ENCODE data around the gene ITPRID2. TPM values are rescaled to one million over a fixed set of nuclear protein-coding genes. Genes with fewer than 3 reads are reported as not detected.

ITPRID2 gene
- 54.9 and 58.3 TPM in 2 replicates for total RNA-seq

GRCh38 chr2:181891258-181891965, at the start of gene ITPRID2:
ITPRID2 (plus strand) TSS chr2:181891730; CDS start chr2:181892067, 337 bp downstream.
- intact Hi-C loops (cut with micrococcal nuclease): loop anchor here (1.0 to 10.0 kb wide), 3 partner anchors 100 to 1887 kb away; partner anchors contain the start of gene CWC22

DNA sequence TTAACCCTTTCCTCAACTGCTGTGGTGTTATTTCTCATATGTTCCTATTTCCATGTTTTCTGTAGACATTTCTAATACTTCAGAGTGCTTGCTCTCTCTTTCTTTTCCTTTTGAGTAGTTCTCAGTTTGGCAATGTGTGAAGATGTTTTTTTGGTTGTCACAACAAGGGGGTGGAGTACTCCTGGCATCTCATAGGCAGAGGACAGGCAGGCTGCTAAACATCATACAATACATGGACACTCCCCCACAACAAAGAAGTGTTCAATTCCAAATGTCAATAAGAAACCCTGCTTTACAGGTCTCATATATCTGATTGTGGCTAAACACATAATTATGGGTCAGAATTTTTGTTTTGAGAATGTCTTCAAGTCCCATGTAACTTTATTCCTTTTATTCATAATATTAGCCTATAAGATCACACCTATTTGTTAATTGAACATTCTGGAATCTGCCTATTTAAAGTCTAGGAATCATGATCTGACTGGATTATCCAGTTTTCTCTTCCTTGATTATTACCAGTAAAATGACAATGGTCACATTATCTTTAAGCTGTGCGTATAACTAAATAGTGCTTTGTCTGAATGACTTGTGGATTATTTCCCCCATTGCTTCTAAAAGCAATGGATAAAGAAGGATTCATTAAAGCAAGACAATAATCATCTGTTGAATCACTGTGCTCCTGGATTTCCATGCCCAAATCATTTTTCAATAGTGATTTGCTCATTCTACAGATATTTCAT, 46.8 kb upstream of the ITPRID2 start:
- intact Hi-C loops (cut with micrococcal nuclease): no loop called here

DNA sequence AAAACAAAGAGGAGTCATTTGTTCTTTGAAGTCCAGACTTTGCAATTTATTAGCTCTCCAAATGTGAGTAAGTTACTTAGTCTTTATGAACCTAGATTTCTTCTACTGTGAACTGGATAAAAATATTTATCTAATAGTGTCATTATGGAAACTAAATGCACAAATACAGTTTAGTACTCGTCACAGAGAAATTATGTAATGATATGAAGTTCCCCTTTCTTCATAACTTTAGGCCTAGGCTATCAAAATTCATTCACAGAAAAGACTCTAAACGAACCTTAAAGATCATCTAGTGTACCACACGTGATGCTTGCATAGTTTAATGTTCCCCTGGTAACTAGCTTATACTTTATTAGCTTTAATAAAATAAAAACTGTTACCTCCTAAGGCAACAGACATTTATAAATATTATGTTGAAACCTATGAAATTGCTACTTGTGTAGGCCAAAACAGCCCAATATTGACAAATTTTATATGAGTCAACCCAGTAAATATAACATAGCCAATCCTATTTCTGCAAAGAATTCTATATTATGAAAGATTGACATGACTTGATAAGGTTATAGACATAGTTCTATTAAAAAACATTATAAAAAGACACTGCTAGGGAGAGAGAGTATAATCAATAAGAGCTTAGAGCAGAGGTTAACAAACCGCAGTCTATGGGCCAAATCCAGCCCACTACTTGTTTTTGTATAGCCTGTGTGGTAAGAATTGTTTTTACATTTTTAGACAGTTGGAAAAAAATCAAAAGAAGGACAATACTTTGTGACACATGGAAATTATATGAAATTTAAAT, 44.9 kb upstream of the ITPRID2 start:
- intact Hi-C loops (cut with micrococcal nuclease): no loop called here

DNA sequence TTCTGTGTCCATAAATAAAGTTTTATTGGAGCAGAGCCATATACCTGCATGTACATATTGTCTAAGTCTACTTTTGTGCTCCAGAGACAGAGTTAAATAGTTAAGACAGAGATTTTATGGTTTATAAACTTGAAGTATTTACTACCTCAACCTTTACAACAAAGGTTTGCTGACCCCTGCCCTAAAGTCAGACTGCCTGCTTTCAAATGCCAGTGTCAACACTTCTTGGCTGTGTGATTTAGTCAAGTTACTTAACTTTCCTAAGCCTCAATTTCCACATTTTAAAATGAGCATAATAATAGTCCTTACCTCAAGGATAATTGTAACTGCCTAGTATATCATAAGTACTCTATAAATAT, 44.4 kb upstream of the ITPRID2 start:
- intact Hi-C loops (cut with micrococcal nuclease): no loop called here

GRCh38 chr2:181847702-181848101, 43.8 kb upstream of the ITPRID2 start:
- intact Hi-C loops (cut with micrococcal nuclease): no loop called here

DNA sequence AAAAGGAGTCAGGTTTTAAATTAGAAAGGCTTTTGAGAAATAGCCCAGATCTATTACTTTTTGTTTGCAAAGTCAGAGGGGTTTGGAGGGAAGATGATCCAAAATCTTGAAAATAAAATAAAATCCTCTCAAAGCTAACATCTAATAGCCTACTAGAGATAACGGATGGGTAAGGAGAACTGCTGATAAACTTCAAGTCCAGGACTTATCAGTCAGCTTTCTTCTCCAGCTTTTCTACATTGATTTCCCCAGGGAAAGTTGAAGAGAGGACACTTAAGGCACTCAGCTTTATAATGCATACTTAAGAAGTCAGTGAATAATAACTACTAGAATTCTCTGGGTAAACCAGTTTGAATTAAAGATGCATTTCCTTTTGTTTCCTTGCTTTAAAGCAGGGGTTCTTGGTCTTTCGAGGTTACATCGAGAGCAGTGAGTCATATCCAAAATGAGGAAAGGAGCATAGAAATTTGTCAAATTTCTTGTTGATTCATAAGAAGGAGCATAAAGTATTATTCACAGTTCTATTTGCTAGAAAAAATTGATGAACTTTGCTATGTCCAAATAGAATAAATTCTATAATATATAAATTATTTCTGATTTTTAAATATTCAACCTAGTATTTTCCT, 43.2 kb upstream of the ITPRID2 start:
- intact Hi-C loops (cut with micrococcal nuclease): no loop called here

GRCh38 chr2:181849601-181850000, 41.9 kb upstream of the ITPRID2 start:
- intact Hi-C loops (cut with micrococcal nuclease): no loop called here

- intact Hi-C loops (cut with micrococcal nuclease): no loop called here
Observed at GRCh38 chr2:181850936-181851560, 40.5 kb upstream of the ITPRID2 start.

- intact Hi-C loops (cut with micrococcal nuclease): no loop called here
Observed at GRCh38 chr2:181851726-181852125, 39.8 kb upstream of the ITPRID2 start.

DNA sequence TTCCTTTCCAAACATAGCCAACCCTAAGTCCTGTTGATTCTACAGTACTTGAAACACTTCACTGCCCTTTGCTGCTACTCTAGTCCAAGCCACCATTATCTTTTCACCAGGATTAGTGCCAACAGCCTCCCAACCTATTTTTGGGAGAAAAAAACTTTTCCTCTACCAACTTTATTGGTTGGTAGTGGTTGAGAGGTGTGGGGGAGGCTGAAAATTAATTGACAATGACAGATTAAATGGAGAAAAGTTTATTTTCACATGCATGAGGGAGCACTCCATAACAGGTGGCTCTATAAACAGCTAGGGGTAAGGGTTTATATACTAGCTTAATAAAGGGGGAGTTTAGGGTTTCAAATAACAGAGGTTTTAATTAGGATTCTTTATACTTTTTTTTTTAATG, 37.8 kb upstream of the ITPRID2 start:
- intact Hi-C loops (cut with micrococcal nuclease): no loop called here

GRCh38 chr2:181857483-181857882, 34.0 kb upstream of the ITPRID2 start:
- intact Hi-C loops (cut with micrococcal nuclease): no loop called here

DNA sequence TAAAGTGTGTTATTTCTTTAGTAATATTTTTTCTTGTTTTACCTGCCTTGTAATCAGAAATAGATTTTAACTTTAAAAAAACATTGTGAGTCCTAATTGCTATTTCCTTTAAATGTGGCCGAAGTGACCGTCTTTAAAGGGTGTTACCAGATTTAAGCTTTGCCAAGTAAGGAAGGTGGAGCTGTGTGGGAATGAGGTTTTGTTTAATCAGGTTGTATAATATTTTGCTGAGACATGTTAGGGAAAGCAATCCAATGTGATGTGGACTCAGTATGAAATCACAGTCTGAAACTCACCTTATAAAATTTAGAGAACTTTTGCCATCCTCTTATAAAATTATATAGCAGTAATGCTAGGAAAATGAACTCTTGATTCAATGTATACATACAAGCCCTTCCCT, 32.9 kb upstream of the ITPRID2 start:
- intact Hi-C loops (cut with micrococcal nuclease): no loop called here

GRCh38 chr2:181859123-181859522, 32.4 kb upstream of the ITPRID2 start:
- intact Hi-C loops (cut with micrococcal nuclease): no loop called here

DNA sequence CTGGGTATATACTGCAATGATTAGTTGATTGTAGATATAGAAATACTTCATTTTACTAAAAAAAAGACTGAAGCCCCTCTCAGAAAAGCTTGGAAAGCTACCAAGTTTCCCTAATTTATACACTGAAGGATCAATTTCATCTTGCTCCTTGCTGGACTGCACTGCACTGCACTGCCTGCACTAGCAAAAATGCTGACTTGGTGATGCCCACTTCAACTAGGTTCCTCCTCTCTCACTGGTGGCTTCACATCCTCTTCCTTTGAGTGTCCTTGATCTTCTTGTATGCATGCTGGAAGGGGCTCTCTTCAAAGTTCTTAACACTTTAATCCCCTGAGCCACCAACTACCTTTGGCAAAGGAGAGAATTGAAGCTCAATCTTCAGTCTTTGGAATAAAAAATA, 31.7 kb upstream of the ITPRID2 start:
- intact Hi-C loops (cut with micrococcal nuclease): no loop called here

DNA sequence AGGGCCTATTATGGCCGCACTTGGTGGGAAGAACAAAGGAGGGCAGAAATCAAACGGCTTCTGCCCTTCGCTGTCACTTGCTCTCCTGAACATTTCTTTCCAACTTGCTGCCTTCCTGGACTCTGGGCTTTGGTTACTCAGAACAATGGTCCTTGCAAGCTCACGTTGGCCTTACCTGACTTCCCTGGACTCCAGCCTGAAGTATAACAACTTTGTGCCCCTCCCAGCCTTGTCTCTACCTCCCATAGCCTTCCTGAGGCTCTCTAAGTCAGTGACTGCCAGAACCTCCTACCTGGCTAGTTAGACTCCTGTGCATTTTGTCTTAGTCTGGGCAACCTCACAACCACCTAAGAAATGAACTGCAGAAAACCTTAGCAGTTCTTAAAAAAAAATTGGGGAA, 30.2 kb upstream of the ITPRID2 start:
- intact Hi-C loops (cut with micrococcal nuclease): no loop called here

DNA sequence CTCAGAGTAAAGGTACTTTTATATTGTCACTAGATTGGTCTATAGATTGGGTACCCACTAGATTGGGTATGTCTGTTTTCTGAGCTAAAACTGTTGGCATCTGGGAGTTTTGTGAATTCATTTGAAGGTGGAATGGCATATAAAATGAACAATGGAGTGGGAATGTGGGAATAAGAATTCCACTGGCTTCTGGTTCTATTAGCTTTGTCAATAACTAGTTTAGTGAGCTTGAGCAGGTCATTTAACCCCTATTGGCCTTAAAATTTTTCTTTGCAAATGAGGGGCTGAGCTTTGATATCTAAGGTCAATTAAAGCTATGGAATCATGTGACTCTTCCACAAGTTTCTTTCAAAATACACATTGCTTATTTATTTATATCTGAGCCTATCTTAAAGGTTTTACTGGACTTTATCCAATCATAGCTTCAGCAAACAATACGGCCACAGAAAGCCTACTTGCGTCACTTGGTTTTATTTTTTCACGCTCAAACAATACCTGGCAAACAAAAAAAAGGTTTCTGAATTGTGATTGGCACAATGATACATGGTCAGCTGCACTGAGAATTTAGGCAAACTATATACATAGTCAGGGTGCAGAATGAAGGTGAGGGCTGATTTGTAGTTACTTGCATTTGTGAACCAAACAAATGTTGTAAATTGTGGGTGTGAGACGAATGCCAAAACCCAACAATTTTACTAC, 28.8 kb upstream of the ITPRID2 start:
- intact Hi-C loops (cut with micrococcal nuclease): no loop called here

DNA sequence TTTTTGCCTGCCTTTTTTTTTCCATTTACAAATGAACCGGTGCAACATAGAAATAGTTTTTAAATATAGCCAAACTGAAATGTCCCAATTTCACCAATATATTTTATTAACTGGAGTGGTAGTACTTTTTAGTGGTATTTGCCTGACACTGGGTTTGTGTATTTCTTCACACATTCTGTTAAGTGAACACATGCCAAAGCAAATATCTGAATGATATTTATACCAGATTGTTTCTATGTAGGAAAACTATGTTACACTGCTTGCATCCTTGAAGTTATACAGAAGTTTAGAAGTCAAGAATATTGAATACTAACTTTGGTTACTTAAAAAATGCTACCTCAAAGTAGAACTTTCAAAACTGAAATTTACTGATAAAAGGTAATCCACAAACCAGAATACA, 19.4 kb upstream of the ITPRID2 start:
- intact Hi-C loops (cut with micrococcal nuclease): no loop called here

DNA sequence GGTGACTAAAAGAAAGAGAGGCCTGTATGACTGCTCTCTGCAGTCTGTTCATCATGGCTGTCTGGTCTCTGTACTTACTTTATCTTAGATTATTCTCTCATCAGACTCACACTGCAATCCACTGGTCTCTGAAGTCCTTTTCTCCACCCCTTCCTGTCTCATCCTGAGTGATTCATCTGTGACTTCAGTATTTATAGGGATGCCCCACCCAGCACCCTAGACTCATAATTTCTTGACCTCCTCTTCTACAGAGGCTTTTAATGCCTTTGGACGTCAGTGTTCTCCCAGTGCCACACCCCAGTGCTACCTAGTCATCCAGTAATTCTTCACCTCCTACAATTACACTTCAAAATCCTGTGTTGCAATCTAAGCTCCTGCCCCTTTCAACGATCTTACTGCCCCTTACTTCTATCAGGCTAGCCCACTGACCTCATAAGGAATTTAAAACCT, 14.9 kb upstream of the ITPRID2 start:
- intact Hi-C loops (cut with micrococcal nuclease): no loop called here

- intact Hi-C loops (cut with micrococcal nuclease): no loop called here
Observed at GRCh38 chr2:181877181-181877664, 14.3 kb upstream of the ITPRID2 start.

- intact Hi-C loops (cut with micrococcal nuclease): no loop called here
Observed at GRCh38 chr2:181878448-181878847, 13.1 kb upstream of the ITPRID2 start.

Data from T-helper 2 cell treated with Interferon-gamma antibody and Interleukin-4, amounts not matched to agents 100 ng/mL and 5 ng/mL, for 36 hours (primary cell).